K562 (cell line): Measurements from ENCODE around the gene HPS4. TPM values are rescaled to one million over a fixed set of nuclear protein-coding genes. Genes with fewer than 3 reads are reported as not detected.

Experiments used
- ATF1 ChIP-seq, 2 experiments: fragments of 450-650 bp in 1 of 2; IDR thresholded peaks; 2 replicates each; pipeline ENCODE4 v1.6.1; 2016; ENCODE audit warnings: missing compliant biosample characterization in 1 of 2, missing genetic modification characterization in 1 of 2
- CREB3L1 ChIP-seq: fragments of 450-650 bp; IDR thresholded peaks from 2 replicates; pipeline ENCODE4 v1.6.1; 2014; ENCODE audit warnings: low read depth, mild to moderate bottlenecking, moderate library complexity, borderline replicate concordance
- FIP1L1 ChIP-seq: fragments of 200-400 bp; formaldehyde crosslinking; IDR thresholded peaks from 2 replicates; pipeline ENCODE4 v1.6.1; 2018; ENCODE audit warnings: mild to moderate bottlenecking, low read depth, low read length; ENCODE audit not compliant: poor library complexity, severe bottlenecking
- FOXA3 ChIP-seq, 2 experiments: fragments of 450-650 bp in 1 of 2; sonication (generic) in 1 of 2; formaldehyde crosslinking; IDR thresholded peaks in 1 of 2; conservative IDR thresholded peaks in 1 of 2; 2 replicates each; pipeline versions ENCODE4 v1.4.0 to v1.8.0; 2020 to 2022; ENCODE audit warnings: mild to moderate bottlenecking in 2 of 2, missing genetic modification reagents in 1 of 2
- HDAC3 ChIP-seq: fragments of 450-650 bp; IDR thresholded peaks from 2 replicates; pipeline ENCODE4 v1.6.1; 2018; ENCODE audit warnings: borderline replicate concordance, mild to moderate bottlenecking, moderate library complexity; ENCODE audit not compliant: partially characterized antibody
- KDM1A ChIP-seq, 2 experiments: fragments of 450-650 bp; IDR thresholded peaks; 2 replicates each; pipeline ENCODE4 v1.6.1; 2016; ENCODE audit warnings: mild to moderate bottlenecking in 2 of 2
- MBD2 ChIP-seq: sonication (generic); IDR thresholded peaks from 2 replicates; pipeline ENCODE4 v1.6.1; 2016; ENCODE audit warnings: low read depth, borderline replicate concordance
- MED1 ChIP-seq: sonication (generic); formaldehyde crosslinking; IDR thresholded peaks from 2 replicates; pipeline ENCODE4 v1.8.1; 2023; ENCODE audit warnings: missing genetic modification reagents, borderline replicate concordance
- MEF2D ChIP-seq: conservative IDR thresholded peaks from 2 replicates; pipeline ENCODE4 v1.6.1; 2016; ENCODE audit warnings: low read depth, missing genetic modification characterization, missing compliant biosample characterization
- NFIC ChIP-seq: fragments of 450-650 bp; IDR thresholded peaks from 2 replicates; pipeline ENCODE4 v1.6.1; 2017; ENCODE audit warnings: mild to moderate bottlenecking, inconsistent platforms
- RCOR1 ChIP-seq, 2 experiments: IDR thresholded peaks; 2 replicates each; pipeline ENCODE4 v1.6.1; 2012; ENCODE audit warnings: low read depth in 2 of 2, low read length in 2 of 2, borderline replicate concordance in 1 of 2, improper control_type of control experiment in 1 of 2
- SAFB ChIP-seq: fragments of 200-400 bp; formaldehyde crosslinking; IDR thresholded peaks from 2 replicates; pipeline ENCODE4 v1.6.1; 2017; ENCODE audit warnings: low read depth, low read length, borderline replicate concordance
- SETDB1 ChIP-seq: IDR thresholded peaks from one replicate; pipeline ENCODE4 v1.6.1; 2012; ENCODE audit warnings: low read length, control low read depth, inconsistent platforms
- STAT5B ChIP-seq: fragments of 250-450 bp; sonication (Bioruptor Pico); IDR thresholded peaks from 2 replicates; pipeline ENCODE4 v1.8.0; 2021; ENCODE audit warnings: mild to moderate bottlenecking, inconsistent platforms
- TEAD4 ChIP-seq, 2 experiments: sonication (generic) in 1 of 2; formaldehyde crosslinking in 1 of 2; IDR thresholded peaks; 2 replicates each; pipeline versions ENCODE4 v1.6.1 to v1.8.0; 2012 to 2022; ENCODE audit warnings: borderline replicate concordance in 1 of 2, inconsistent platforms in 1 of 2, low read length in 1 of 2, mild to moderate bottlenecking in 1 of 2, missing genetic modification reagents in 1 of 2
- U2AF2 ChIP-seq: fragments of 200-400 bp; formaldehyde crosslinking; optimal IDR thresholded peaks from 2 replicates; pipeline ENCODE3; 2017; ENCODE audit warnings: low read depth, mild to moderate bottlenecking, low read length
- ZNF197 ChIP-seq: fragments of 200-800 bp; sonication (Bioruptor generic); IDR thresholded peaks from 2 replicates; pipeline ENCODE4 v1.6.1; 2016; ENCODE audit warnings: low read depth, missing genetic modification characterization, missing compliant biosample characterization
- ZNF436 ChIP-seq: fragments of 250-450, 450-650 bp; sonication (Bioruptor Pico); formaldehyde crosslinking; IDR thresholded peaks from 2 replicates; pipeline ENCODE4 v1.7.0; 2020; ENCODE audit warnings: mild to moderate bottlenecking
- ZNF609 ChIP-seq: sonication (generic); formaldehyde crosslinking; IDR thresholded peaks from 2 replicates; pipeline ENCODE4 v1.8.1; 2023; ENCODE audit warnings: missing genetic modification reagents, mild to moderate bottlenecking, borderline replicate concordance
- ZNF778 ChIP-seq: fragments of 450-650 bp; formaldehyde crosslinking; IDR thresholded peaks from 2 replicates; pipeline ENCODE4 v1.4.0; 2020; ENCODE audit warnings: mild to moderate bottlenecking, moderate library complexity
- polyA plus RNA-seq, 8 experiments: library from polyadenylated mRNA; depleted of rRNA in 4 of 8; stranded (reverse) in 5 of 8; unstranded in 3 of 8; fragments of >200 nt; fragmentation: Nextera tagmentation in 2 of 8; fragmentation: Illumina TruSeq in 1 of 8; extraction: Ambion mirVana in 2 of 8; extraction: Trizol in 1 of 8; gene quantifications; 2 replicates each; pipeline versions ENCODE4 v1.2.1 to v1.2.3, GENCODE V29; 2011 to 2014; ENCODE audit warnings: inconsistent platforms in 1 of 8, missing spikeins in 1 of 8
- total RNA-seq, 7 experiments: library from RNA; depleted of rRNA in 6 of 7; stranded (reverse); fragments of >200 nt in 6 of 7; fragmentation: Illumina TruSeq in 2 of 7; extraction: Trizol in 2 of 7; gene quantifications; 2 replicates each; pipeline versions ENCODE4 v1.2.1 to v1.2.3, GENCODE V29; 2011 to 2021; ENCODE audit warnings: low replicate concordance in 1 of 7
- TF ChIP-seq, protein P1 (sequence below): fragments of 250-450 bp; sonication (Bioruptor Pico); IDR thresholded peaks from 2 replicates; pipeline ENCODE4 v1.5.0; 2021

Gene HPS4
- total and polyA plus RNA-seq, 9 of the 15 experiments (the other 6 are each of a cell fraction or from before 2014, with no cell fraction given), result 12.8 to 29.2 (median 25.3) TPM

- peak; percentile 57 to 65; a peak in 3 of 4 replicates for TF ChIP-seq FOXA3 (CRISPR knock-in tag; conservative IDR thresholded peaks at IDR 0.05 in 1 of 2, IDR thresholded peaks at IDR 0.05 in 1 of 2)
- TF ChIP-seq CREB3L1, result 0 out of 2 replicates have a peak, but pooled peaks have one; percentile 22
- TF ChIP-seq, protein P1, sequence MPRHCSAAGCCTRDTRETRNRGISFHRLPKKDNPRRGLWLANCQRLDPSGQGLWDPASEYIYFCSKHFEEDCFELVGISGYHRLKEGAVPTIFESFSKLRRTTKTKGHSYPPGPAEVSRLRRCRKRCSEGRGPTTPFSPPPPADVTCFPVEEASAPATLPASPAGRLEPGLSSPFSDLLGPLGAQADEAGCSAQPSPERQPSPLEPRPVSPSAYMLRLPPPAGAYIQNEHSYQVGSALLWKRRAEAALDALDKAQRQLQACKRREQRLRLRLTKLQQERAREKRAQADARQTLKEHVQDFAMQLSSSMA (CRISPR knock-in tag), result no peak
- TF ChIP-seq MED1 (CRISPR knock-in tag), result no peak
- no peak for TF ChIP-seq FIP1L1
- no peak for TF ChIP-seq ZNF436 (CRISPR knock-in tag)
- no peak for TF ChIP-seq ATF1 (CRISPR knock-in tag; IDR thresholded peaks at IDR 0.05)
- 0 out of 2 replicates have a peak, but pooled peaks have one; percentile 27 for TF ChIP-seq ATF1 (tag; IDR thresholded peaks at IDR 0.05)
- 0 out of 2 replicates have a peak, but pooled peaks have one; percentile 31 for TF ChIP-seq MEF2D
- peak; percentile 67 for TF ChIP-seq HDAC3
- no peak for TF ChIP-seq STAT5B (CRISPR knock-in tag)
- no peak for TF ChIP-seq ZNF609 (CRISPR knock-in tag)
- TF ChIP-seq TEAD4 (IDR thresholded peaks at IDR 0.05; ENCODE audit: low read length), result peak; percentile 93
- TF ChIP-seq TEAD4 (CRISPR knock-in tag; IDR thresholded peaks at IDR 0.05; ENCODE audit: borderline replicate concordance), result no peak
- peak; percentile 62 for TF ChIP-seq NFIC
- TF ChIP-seq U2AF2, result no peak
- TF ChIP-seq RCOR1 (IDR thresholded peaks at IDR 0.05; ENCODE audit: borderline replicate concordance in 1 of 2, low read depth in 2 of 2, low read length in 2 of 2), result peak in 1 of 2 experiments; percentile 96; a peak in 3 of 4 replicates
- no peak for TF ChIP-seq ZNF778
- peak; percentile 56; the same call in 1 of the 2 replicates for TF ChIP-seq MBD2
- TF ChIP-seq SETDB1, result no peak
- TF ChIP-seq ZNF197 (CRISPR knock-in tag), result 0 out of 2 replicates have a peak, but pooled peaks have one; percentile 41
- TF ChIP-seq SAFB, result no peak
- TF ChIP-seq KDM1A (IDR thresholded peaks at IDR 0.05), result peak; percentile 73 to 84; a peak in 3 of 4 replicates
Measured at GRCh38 chr22:26404851-26405421, 78.6 kb downstream of the HPS4 start (continued).
